Measurements from ENCODE around the gene TUBB8.

DNA sequence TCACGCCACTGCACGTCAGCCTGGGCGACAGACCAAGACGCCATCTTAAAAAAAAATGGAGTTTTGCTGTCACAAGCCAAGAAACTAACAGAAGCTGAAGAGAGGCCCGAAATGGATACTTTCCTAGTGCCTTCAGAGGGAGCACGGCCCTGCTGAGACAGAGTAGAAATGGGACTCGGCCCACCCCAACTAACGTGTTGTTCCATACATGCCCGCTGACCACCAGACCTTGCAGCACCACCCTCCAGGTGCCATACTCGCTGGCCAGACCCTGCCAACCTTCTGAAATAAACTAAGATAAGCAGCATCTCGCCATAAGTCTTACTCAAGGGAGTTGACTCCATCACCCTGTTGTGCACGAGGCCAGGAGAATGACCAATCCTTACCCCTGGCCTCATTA, 29.5 kb upstream of the TUBB8 start:
- TF ChIP-seq ZNF8 (CRISPR knock-in tag; IDR thresholded peaks at IDR 0.05) (no peak), ARNTL (CRISPR knock-in tag; IDR thresholded peaks at IDR 0.05; ENCODE audit: borderline replicate concordance, low read depth) (no peak), GLIS3 (CRISPR knock-in tag; IDR thresholded peaks at IDR 0.05) (no peak)

All from SK-N-SH treated with all-trans-retinoic acid at 6 μM for 48 hours (cell line).